Activated CD8-positive, alpha-beta memory T cell treated with anti-CD3 and anti-CD28 coated beads, Interleukin-2, amount 50 U/mL, for 24 hours (primary cell): ENCODE measurements around the gene GPR42.

Experiments
- DNase-seq: peaks from one replicate; pipeline ENCODE4 v3.0.0-alpha.2; 2020; ENCODE audit errors: extremely low read depth

GPR42 gene, protein sequence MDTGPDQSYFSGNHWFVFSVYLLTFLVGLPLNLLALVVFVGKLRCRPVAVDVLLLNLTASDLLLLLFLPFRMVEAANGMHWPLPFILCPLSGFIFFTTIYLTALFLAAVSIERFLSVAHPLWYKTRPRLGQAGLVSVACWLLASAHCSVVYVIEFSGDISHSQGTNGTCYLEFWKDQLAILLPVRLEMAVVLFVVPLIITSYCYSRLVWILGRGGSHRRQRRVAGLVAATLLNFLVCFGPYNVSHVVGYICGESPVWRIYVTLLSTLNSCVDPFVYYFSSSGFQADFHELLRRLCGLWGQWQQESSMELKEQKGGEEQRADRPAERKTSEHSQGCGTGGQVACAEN

DNA sequence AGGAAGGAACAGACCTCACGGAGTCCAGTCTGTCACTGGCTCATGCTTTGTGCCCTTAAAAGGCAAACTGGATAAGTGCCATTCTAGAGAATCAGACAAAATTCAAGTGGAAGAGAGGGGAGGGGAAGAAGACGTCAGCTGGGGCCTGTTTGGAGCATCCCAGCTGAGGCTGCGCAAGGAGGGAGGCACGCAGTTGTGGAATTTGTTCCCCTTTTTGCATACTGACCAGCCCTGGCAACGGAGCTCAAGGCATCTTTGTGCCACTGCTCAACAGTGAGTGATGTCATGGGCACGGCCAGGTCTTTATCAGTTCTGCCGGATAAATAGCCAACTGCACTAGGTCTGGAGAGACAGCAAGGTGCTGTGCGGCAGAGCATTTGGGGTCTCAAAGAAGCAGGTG lies at the start of gene GPR42:
Gene GPR42, plus strand, starts transcription at position 347 of the 400 bp plus-strand sequence. CDS start 292 bp downstream, outside the sequence.
- DNase-seq, result no peak

DNA sequence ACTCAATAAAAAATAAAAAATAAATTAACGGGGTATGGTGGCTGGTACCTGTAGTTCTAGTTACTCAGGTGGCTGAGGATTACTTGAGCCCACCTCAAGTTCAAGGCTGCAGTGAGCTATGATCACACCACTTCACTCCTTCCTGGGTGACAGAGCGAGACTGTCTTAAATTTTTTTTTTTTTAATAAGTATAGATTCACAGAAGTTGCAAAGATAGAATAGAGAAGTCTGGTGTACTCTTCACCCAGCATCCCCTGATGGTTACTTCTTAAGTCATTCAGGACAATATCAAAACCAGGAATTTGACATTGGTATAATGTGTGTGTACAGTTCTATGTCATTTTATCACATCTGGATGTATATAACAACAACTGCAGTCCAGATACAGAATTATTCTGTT lies 49.6 kb upstream of the GPR42 start:
- no peak for DNase-seq

DNA sequence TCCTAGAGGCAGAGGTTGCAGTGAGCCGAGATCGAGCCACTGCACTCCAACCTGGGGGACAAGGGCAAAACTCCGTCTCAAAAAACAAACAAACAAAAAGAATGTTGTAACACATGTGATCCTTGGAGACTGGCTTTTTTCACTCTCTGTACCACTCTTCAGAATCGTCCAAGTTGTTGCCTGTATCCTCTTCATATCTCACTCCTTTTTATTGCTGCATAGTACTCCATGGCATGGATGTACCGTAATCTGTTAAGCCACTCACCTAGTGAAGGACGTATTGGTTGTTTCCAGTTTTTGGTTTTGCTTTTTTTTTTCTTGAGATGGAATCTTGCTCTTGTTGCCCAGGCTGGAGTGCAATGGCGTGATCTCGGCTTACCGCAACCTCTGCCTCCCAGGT lies 48.9 kb upstream of the GPR42 start:
- DNase-seq, result no peak

DNA sequence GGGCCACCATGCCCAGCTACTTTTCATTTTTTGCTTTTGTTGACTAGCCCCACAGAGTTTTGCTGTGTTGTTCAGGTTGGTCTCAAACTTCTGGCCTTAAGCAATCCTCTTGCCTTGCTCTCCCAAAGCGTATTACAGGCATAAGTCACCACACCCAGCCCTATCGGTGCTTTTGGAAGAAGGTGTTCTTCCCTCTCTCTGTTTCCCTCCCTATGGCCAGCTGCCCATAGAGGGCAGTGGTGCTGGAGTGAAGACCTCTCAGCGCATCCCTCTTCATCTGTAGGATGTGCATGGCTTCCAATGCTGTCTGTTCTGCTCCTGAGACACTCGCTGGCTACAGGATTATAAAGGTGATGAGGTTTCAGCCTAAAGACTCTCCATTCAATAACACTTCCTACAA lies 43.2 kb upstream of the GPR42 start:
- DNase-seq, result no peak

DNA sequence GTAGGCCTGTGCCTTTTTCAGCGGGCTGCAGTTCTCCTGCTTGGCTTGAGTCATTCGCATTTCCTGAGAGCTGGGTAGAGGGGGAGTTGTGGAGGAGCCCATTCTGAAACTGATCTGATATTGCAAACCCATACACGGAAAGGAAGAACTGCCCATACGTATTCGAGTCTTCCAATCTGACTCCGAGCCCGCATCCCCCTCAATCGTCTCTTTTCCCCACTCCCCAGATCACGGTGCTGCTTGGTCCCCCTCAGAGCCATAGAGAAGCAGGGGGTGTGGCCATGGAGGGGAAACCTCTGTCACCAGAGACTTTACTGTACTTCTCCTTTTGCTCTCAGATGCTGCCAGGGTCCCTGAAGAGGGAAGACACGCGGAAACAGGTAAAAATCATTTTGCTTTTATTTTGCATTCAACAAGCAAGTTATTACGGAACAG lies 42.0 kb upstream of the GPR42 start, which contains the start of gene CD22:
Gene CD22, plus strand, starts transcription at position 337 of the 435 bp plus-strand sequence. CDS start 2,854 bp downstream, outside the sequence.
- DNase-seq, result no peak

DNA sequence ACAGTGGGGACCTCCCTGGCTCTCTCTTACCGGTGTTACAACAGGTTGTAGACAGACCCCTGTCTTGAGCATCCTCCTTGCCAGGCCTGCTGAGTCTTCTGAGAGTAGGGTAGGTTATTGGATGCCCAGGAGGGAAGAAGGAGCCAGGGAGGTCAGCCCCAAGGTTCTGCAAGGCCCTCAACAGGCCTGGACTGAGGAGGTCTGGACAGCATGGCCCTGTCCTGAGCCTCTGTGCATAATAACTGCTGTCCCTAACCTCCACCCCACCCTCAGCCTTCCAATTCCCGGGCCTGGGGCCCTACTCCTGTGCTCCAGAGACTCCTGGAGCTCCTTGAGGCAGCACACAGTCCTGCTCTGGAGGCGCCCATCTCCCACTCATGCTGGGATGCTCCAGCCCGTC lies 41.5 kb upstream of the GPR42 start:
- no peak for DNase-seq

DNA sequence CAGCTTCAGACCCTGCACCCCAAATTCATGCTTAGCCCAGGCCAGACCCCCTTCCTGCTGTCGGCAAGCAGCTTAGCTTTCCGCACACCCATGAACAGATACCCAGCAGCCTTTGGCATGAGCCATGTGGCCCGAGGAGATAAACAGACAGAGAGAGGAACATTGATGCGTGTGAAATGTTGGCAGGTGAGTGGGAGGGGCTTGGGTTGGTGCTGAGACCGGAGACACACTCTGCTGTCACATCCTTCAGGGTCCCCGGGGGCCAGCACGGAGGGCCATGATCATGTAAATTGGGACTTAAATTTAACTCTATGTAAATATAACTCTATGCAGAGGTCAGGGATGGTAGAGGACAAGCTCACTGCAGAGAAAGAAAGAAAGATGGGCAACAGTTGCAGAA lies 40.4 kb upstream of the GPR42 start:
- no peak for DNase-seq

DNA sequence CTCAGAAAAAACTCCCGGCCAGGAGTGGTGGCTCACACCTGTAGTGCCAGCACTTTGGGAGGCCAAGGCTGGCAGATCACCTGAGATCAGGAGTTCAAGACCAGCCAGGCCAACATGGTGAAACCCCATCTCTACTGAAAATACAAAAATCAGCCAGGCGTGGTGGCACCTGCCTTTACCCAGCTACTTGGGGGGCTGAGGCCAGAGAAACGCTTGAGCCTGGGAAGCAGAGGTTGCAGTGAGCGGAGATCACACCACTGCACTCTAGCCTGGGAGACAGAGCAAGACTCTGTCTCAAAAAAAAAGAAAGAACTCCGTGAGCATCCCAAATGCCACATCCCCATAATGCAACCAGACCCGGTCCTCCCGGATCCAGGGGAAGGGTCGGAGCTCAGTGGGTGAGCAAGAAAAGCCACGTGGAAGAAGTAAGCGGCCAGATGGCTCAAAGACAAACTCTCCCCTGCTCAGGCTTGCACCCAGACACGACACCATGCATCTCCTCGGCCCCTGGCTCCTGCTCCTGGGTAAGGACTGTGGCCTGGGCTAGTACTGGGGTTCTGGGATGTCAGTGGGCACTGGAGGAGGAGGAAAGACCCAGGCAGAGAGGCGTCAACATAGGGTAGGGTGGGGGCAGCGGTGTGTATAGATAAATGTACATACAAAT lies 39.2 kb upstream of the GPR42 start:
- no peak for DNase-seq

DNA sequence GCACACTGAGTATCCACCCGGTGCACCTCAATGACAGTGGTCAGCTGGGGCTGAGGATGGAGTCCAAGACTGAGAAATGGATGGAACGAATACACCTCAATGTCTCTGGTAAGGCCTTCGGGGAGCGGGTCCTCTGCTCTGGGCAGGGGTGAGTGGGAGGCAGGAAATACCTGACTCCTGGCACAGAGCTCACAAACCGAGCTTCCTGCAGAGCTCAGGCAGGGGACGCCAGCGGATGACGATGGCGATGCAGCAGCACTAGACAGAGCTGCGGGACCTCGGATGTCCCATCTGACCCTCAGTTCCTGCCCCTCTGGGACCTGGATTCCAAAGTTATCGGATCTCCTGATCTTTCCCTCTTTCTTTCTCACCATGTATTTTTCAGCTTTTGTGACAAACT lies 38.1 kb upstream of the GPR42 start:
- DNase-seq, result no peak

DNA sequence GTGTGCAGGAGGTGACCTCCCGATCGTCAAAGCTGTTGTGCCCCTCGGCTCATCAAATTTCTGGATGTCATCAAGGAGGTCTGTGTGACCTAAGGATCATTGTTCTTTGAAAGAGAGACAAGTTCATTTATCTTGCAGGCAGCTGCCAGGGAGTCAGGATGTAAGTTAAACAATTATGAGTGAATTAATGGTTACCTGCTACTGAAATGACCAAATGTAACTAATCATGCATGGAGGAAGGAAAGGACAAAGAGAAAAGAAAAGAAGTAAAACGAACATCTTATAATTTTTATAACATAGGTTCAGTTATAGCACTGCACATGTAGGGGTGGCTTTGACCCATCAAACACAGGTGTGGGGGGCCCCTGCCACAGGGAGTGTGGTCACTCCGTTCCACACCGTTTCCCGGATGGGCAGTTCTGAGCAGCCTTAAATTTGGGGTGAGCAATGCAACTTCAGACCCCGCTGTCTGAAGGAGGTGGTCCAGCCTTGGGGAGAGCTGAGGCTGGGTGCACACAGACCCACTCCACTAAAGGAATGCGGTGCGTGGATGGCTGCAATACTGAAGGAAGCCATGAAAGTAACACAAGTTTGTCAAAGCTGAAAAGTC lies 36.6 kb upstream of the GPR42 start:
- DNase-seq, result no peak

DNA sequence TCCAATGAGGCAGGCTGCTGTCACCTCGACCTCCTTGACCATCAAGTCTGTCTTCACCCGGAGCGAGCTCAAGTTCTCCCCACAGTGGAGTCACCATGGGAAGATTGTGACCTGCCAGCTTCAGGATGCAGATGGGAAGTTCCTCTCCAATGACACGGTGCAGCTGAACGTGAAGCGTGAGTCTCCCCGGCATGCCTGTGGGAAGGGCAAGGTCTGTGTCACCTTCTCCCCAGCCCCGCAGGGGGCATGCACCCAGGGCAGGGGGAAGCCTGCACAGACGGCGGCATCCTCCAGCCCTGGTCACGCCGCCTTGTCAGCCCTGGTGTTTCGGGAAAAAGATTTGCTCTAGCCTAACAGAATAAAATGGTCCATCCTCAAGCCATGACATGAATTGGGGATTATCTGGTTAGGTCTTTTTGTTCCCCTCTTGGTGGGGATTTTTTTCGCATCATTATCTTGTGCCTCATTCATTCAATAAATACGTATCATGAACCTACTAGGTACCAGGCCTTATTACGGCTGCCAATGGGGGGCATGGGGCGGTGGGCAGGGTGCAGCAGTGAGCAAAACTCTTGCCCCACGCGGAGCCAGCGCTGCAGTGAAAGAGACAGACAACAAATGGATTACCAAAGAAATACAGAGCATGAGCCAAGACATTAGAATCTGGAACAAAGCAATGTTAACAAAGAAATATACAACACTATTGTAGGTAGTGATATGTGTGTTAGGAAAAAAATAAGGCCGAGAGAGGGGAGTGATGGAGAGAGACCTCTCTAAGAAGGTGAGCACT lies 34.5 kb upstream of the GPR42 start:
- DNase-seq, result no peak

DNA sequence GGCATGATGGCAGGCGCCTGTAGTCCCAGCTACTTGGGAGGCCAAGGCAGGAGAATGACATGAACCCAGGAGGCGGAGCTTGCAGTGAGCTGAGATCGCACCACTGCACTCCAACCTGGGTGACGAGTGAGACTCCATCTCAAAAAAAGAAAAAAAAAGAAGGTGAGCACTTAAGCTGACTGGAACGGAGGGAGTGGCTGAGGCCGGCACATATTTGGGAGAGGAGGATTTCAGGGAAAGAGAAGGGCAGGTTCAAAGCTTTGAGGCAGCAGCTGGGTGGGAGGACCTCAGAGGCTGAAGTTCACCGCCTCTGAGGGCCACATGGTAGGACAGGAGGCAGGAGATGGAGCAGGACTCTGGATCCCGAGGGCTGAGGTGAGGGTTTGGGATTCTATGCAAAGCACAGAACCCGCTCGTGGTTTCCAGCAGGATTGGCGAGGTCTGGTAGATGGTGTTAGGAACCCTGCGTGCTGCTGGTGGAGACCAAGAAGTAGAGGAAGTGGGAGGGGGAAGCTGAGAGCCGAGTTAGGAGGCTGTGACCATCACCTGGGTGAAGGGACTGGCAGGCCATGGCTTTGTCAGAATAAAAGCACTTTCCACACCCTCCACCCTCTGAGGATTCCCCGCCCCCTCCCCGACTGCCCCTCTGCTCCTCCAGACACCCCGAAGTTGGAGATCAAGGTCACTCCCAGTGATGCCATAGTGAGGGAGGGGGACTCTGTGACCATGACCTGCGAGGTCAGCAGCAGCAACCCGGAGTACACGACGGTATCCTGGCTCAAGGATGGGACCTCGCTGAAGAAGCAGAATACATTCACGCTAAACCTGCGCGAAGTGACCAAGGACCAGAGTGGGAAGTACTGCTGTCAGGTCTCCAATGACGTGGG lies 33.5 kb upstream of the GPR42 start:
- no peak for DNase-seq

DNA sequence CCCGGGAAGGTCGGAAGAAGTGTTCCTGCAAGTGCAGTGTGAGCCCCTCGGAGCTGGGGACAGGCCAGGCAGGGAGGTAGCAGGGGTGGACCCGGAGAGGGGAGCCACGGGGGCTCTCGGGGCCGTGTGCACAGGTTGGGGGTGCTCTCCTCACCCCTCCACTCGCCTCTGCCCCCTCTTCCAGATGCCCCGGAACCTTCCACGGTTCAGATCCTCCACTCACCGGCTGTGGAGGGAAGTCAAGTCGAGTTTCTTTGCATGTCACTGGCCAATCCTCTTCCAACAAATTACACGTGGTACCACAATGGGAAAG lies 32.9 kb upstream of the GPR42 start:
- DNase-seq, result no peak

DNA sequence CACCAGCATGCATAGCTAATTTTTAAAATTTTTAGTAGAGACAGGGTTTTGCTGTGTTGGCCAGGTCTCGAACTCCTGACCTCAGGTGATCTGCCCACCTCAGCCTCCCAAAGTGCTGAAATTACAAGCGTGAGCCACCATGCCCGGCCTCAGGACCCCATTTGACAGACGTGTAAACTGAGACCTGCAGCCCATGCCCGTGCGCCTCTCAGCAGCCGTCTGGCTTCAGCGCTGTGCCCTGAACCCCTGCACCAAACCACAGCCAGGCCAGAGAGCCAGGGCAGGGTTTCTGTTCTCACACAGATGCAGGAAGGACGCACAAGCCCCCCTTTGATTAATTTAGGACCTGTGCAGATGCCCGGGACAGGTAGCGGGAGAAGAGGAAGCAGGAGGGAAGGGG lies 30.4 kb upstream of the GPR42 start:
- no peak for DNase-seq

DNA sequence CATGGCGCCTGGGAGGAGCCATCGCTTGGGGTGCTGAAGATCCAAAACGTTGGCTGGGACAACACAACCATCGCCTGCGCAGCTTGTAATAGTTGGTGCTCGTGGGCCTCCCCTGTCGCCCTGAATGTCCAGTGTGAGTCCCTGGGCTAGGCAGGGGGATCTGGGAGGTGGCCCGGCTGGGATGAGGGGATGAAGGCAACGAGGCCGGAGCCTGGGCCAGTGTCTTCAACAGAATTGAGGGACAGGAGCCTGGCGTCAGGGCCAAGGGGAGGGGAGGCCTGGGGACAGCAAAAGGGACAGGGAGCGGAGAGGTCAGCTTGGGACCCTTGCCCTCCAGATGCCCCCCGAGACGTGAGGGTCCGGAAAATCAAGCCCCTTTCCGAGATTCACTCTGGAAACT lies 29.9 kb upstream of the GPR42 start:
- no peak for DNase-seq

DNA sequence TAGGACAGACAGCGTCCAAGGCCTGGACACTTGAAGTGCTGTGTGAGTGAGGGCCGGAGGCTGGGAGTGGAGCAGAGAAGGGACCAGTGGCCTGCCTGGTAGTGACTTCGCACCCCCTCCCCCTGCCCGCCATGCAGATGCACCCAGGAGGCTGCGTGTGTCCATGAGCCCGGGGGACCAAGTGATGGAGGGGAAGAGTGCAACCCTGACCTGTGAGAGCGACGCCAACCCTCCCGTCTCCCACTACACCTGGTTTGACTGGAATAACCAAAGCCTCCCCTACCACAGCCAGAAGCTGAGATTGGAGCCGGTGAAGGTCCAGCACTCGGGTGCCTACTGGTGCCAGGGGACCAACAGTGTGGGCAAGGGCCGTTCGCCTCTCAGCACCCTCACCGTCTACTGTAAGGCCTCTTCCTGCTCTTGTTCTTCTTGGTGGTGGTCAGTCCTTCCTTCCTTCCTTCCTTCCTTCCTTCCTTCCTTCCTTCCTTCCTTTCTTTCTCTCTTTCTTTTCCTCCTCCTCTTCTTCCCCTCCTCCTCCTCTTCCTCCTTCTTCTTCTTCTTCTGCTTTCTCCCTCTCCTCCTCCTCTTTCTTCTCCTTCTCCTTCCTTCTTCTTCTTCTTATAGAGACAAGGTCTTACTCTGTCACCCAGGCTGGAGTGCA lies 29.2 kb upstream of the GPR42 start:
- DNase-seq, result no peak

DNA sequence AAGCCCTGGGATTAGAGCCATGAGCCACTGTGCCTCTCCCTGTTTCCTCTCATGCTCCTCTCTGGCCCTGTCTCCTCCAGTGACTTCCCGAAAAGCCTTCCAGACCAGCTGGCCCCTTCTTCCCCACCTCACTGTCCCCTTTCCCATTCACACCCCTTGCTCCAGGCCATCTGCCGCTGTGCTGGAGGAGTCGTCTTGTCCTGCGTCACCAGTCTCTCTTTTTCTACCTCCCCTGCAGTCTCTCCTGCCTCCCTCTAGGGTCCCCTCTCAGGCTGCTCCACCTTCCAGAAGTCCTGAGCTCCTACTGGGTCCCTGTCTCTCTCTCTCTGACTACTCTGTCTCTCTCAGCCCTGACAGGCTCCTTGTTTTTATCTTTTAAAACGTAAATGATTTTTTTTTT lies 28.4 kb upstream of the GPR42 start:
- DNase-seq, result no peak

DNA sequence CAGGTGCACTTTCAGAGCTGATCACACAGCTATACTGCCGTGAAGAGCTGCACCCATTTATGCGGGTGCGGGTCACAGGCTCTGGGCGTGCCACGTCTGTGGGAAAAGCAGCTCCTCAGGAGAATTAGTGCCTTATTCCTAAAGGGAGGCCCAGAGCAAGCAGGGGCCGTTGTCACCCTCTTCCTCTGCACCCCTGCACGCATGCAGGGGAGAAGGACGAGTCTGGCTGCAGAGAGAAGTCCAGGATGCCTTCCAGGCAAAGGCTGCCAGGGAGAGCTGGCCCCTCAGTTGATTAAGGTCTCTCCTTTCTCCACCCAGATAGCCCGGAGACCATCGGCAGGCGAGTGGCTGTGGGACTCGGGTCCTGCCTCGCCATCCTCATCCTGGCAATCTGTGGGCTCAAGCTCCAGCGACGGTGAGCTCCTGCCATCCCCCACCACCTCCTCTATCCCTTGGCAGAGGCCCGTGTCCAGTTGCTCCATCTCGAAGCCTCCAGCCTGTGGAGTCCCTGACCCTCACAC lies 26.3 kb upstream of the GPR42 start:
- DNase-seq, result no peak

DNA sequence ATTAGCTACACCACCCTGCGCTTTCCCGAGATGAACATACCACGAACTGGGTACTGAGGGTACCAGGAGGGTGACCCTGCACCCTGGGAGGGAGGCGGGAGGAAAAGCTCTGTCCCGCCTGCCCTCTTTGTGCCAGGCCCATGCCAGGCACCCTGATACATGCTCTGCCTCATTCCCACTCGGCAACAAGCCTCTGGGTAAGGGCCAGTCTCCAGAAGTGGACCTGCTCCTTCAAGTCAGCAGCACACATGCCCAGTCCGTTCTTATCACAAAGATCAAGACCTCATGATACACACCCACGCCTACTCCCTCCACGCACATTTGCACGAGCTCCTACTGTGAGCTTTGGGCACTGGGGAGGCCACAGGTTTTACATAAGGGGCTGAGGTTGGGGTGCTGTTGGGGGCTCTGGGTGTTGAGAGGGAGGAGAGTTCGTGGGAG lies 25.2 kb upstream of the GPR42 start:
- no peak for DNase-seq
